GM21526 (cell line): Measurements from ENCODE around the gene PDCD4.
A peak's percentile ranks its signal among the peaks of the same experiment; 100 is the strongest.

ENCODE experiments used
- ATAC-seq: cut with Tn5 transposase; IDR thresholded peaks from one replicate; pipeline ENCODE4 v1.9.1; 2021; ENCODE audit warnings: moderate library complexity; ENCODE audit not compliant: unreplicated experiment, low FRiP score

The PDCD4 gene

DNA sequence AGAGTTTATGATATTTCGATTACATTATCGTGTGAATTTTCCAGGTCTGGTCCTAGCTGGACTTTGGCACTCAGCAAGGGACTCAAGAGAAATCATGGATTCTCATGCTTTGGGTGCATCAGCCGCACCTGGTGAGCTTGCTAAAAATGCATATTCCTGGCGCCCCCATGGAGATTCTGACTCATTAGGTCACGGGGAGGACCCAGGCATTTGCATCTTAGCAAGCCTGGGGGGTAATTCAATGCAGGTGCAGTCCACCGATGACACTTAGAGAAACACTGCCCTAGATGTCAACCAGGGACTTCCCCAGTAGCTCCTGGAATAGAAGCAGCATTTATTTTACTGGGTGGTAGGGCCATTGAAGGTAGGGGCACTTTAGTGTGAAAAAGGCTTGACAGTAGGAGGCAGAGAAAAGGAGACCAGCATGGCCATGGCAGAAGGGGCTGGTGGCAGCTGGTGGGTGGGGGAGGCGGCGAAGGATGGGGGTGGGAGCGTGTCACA lies 29.9 kb upstream of the PDCD4 start:
- peak; percentile 73 for ATAC-seq

DNA sequence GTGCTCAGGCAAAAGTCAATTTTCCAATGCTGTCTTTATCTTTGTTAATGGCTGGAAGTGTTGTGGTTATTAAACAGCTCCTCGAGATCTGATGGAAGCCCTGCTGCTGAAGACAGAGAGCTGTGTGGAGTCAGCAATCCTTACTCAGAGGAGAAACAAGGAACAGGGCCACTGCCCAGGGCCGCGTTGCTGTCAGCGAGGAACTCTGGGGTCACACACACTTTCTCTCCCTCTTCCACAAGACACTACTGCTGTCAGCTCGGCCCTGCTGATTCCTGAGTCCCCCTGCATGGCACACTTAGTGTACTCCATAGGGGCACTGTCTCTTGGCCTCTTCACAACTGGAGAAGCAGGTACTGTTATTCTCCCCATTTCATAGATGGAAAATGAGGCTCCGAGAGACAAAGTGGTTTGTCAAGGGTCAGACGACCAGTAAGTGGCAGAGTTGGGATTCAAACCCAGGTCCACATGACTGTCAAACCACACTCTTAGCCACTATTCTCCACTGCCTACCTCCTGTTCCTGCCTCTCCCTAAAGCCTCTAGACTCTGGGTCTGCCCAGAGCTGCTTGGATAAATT lies 29.3 kb upstream of the PDCD4 start:
- ATAC-seq: no peak

DNA sequence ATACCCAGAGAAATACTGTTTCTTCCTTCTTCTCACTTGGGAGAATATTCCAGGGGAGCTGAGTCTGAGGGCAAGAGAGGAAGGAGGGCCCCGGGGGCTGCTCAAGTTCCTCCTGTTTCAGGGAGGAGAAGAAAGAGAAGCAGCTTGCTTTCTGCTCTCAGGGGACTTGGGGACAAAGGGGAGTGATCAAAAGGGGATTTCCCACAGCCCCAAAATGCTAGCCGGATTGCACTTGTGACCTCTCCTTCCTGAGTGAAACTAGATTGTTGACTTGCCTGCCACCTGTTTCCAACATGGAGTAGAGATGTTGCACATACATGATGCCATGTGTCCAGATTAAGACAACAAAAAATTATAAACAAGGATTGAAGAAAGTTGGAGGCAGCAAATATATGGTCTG lies 28.7 kb upstream of the PDCD4 start:
- ATAC-seq: peak; percentile 82

DNA sequence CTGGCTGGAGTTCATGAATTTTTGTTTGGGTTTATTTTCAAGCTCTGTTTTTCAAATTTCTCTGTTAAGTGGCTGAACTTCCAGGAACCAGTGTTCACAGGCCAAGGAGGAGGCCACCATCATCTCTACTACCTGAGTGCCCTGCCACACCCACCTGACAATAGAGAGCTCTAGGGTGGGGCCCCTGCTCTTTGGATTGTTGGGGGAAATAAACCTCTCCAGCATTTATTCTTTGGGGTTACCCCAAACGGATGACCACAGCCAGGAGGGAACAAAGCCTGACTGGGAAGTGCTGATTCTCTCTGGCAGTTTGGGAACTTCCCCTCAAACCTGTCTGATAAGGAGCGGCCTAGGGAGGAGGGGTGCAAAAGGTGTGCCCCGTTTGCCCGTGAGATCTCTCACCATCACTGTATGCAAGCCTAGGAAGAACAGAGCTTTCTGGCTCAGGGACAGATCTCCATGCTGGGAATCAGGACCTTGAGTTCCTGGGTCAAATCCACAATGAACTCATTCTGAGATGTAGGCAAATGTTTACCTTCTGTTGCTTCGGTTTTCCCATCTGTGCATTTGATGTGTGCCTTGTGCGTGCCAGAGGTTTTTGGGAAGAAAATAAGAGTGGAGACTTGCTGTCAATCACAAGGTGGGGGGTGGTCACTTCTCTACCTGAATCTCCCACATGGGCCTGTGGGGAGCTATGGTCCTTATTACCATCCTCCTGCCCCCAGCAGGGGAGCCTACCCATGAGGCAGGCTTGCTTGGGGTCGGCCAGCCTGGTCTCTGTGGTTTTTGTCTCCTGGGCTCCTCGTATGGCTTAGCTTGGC lies 27.7 kb upstream of the PDCD4 start:
- no peak for ATAC-seq

DNA sequence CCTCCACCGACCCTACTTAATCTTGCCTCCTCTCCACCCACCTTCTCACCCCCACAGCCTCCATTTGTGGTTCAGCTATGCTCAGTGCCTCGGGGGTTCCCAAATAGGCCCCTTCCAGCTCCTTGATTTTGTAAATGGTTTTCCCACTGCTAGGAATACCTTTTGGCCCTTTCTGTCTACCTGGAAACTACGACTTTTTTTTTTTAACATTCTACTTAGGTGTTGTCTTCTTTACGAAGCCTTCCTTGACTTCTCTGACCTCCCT lies 27.2 kb upstream of the PDCD4 start:
- no peak for ATAC-seq

DNA sequence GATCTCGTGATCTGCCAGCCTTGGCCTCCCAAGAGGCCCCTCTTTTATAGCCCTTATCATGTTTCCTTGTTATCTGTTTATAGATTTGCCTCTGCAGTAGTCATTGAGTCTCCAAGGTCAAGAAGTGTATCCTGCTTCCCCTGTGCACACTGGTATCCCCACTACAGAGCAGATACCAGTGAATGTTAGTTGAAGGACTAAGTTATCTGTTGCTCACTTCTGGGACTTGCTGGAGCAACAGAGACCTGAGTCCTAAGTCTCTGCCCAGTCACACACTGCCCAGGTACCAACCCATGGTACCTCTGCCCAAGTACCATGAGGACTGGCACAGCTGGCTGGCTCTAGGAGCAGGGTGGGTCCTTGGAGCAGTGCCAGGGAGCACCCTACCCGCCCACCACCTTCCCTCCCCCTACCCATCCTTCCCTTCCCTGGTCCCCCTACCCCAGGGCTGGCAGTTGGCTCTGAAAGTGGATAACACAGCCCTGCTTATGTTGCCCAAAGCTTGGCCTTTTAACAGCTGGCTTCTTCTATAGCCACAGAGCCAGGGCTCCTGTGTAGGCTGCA lies 26.5 kb upstream of the PDCD4 start:
- ATAC-seq: no peak

DNA sequence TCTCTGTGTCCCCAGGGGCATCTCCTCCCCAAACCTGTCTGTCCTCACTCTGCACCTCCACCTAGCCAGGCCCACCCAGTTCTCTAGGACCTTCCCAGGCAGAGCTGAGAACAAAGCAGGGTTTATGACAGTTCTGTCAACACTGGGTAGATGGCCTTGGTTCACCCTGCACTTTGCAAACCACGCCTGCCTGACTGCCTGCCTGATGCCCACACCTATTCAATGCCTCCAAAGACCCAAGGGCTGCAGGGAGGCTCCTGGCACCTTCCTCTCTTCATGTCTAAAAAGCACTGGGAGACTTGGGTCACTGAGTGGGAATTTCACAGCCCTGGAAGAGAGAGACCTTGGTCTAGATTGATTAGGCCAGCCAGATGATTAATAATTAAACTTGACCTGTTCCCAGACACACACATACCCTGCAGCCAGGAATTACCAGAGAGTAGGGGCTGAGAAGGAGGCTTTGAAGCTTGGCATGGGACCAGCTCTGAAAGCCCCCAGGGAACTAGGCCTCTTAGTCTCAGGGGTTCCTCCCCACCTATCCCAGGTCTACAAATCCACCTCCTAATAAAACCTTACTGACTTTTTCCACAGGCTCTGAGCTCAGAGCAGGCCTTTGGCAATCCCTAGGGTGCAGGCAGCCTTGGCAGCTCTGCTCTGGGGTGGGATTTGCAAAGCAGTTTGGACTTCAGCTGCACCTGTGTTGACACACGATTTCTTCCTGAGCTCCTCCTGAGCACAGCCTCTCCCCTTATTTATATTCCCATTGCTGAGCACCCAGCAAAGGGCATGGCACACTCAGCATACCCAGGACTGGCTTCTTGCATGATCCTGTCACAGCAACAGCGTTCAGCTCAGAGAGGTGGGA lies 25.7 kb upstream of the PDCD4 start:
- no peak for ATAC-seq

DNA sequence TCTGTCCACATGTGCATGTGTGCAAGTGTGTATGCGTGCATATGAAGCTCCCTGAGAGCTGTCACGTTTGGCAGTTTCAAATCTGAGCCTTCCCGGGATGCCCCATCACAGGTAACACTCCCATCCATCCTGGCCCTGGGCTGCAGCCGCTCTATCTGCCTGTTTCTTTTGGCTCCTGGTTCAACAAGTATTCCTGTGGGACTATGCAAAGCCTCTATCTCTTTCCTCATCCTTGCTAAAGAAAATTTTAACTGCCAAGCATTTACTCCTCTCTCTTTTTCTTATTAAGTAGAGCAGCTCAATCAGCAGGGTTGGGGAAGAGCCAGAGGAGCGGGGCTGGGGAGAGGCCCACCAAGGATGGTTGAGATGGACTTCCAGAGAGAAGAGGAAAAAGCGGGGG lies 24.4 kb upstream of the PDCD4 start:
- no peak for ATAC-seq

DNA sequence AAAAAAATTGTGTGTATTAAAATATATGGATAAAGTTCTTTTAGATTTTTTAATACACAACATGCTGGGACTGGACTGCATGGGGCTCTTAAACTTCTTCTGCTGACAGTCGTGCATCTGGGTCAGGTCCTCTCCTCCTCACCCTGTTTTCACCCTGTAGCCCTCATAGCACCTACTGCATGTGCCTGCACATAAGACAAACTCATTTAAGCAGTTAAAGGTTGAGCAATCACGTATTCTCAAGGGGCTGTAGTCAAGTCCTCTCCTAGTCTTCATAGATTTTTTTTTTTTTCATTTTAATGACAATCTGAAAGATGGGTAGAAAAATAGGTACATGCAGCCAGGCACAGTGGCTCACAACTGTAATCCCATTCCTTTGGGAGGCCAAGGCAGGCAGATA lies 23.6 kb upstream of the PDCD4 start:
- ATAC-seq: no peak

DNA sequence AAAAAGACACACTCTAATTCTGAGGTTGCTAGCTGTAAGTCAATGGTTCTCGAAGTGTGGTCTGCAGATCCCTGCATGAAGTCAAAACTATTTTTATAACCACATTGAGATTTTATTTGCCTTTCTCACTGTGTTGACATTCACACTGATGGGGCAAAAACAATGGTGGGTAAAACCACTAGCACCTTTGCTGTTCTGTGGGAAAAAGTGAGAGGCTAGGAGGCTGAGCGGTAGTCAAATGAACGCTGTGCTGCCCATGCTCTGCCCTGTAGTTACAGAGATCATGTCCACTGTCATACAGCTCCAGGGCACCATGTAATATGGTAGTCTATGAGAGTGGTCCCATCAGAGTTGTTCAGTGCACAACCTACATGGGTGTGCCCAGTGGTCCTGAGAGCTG lies 21.6 kb upstream of the PDCD4 start:
- no peak for ATAC-seq

DNA sequence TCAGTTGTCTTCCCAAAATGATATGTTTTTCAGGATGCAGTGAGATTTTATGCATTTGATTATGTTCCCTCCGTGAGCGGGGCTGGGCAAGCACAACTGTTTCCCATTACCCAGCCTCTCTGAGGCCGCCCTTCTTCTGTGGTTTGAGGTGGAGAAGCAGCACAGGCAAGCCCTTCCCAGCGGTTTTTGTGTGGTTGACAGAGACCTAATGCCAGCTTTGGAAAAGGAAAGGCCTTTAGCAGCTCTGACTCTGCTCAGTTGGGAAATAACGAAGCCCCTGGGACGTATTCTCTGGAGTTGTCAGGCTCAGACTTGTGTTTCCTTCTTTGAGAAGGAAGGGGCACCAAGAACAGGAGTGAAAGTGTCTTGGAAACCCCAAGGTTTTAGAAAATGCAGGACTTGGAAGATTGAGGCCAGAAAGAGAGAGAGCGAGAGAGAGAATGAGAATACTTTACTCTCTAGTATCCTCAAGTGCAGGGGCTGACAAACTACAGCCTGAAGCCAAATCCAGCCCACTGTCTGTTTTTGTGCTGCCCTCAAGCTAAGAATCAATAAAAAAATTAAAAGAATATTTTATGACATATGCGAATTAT lies 20.6 kb upstream of the PDCD4 start:
- no peak for ATAC-seq

DNA sequence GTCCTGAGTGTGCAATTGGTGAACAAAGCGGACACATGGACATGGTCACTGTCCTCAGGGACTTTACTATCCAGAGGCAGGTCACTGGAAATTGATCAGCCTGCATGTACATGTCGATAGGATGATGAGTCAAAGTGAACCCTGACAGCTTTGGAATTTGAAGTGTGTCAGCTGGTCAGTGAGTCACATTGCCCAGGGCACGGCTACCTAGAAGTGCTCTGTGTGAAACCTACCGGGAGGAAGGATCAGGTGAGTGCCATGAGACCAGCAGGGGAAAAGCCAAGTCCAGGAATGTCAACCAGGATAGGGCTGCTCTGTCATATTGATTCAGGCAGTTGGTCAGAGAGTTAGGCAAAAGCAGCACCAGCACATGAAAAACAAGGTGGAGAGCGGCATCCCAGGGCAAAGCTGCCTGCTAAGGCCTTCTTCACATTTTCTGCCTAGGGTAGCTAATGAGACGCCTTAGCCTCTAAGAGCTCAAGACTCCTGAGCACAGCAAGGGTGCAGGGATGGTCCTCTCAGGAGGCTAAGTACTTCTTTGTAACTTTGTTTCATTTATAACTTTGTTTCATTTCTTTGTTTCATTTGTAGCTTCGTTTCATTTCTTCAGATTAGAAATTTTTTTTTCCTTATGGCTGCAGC lies 19.4 kb upstream of the PDCD4 start:
- ATAC-seq: no peak

DNA sequence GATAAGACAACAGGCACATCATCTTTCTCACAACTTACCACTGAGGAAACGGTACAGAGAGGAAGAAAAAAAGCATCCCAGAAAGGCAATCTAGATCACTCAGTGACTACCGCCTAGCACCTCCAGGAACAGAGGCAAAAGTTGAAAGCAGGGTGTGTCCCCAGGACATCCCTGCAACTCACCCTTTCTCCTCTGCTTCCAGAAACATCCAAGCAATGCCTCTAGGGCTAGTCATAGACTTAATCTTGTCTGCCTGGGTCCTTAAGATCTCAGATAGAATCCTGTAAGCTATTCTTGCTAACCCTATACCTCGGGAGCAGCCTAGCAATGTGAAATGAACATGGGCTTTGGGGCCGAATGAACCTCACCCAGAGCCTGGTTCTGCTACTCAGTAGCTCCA lies 18.8 kb upstream of the PDCD4 start:
- ATAC-seq: no peak

DNA sequence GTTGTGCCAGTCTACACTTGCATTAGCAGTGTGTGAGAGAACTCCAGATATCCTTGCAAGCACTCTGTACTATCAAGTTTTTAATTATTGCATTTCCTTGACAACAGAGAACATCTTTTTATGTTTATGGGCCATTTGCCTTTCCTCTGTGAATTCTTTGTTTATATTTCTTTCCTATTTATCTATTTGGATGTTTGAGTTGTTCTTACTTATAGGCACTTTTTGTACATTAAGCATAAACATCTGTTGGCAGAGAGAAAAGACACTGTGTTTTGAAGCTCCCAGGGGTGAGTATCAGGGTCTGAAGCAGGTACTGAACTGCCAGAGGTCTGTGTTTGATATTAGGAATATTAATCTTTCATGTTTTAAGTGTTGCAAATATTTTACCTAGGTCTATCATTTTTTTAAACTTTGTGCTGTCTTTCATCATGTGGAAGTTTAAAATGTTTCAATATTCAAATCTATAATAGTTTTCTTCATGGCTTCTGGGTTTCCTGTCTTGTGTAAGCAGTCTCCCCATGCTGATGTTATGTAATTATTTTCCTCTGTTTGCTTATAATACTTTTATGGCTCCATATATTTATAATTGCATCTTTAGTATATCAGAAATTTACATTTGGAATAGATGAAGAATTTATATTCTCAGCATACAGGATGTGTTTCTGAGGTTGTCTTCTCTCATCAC lies 17.7 kb upstream of the PDCD4 start:
- ATAC-seq: no peak

DNA sequence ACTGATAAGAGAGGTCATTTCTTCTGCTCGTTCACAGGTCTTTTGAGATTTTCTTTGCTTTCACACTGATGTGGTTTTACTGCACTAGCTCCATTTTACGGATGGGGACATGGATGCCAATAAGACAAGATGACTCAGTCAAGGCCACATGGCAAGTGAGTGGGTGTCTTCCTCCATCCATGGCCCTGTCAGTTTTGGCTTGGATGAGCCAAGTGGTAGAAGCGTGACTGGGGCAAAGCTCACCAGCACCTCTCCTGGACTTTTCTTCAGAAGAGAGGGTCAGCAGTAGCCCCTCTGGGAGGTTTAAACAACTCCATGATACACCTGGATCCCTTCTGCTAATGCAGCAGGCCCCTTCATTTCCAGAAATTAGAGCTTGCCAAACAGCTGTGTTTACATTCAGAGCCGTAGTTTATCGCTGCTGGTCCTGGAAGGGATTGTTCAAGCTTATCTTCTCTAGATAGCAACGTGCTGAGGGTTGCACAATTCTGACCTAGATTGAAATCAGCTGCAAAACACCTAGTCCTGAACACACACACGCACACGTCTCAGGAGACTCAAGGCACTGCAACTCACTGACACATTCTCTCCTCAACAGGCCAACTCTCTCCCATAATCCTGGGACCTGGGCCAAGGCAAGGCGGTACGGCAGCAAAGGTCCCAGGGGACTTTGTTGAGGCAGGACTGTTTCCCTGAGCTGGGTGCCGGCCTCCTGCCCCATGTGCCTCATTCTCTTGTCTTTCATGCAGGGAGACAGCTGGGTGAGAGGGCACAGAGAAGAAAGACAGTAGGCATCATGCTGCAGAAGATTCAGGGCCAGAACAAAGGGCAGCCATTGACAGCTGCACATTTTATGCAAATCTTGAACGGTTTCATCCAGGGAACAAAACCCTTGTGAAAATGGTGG lies 14.2 kb upstream of the PDCD4 start:
- ATAC-seq: no peak

DNA sequence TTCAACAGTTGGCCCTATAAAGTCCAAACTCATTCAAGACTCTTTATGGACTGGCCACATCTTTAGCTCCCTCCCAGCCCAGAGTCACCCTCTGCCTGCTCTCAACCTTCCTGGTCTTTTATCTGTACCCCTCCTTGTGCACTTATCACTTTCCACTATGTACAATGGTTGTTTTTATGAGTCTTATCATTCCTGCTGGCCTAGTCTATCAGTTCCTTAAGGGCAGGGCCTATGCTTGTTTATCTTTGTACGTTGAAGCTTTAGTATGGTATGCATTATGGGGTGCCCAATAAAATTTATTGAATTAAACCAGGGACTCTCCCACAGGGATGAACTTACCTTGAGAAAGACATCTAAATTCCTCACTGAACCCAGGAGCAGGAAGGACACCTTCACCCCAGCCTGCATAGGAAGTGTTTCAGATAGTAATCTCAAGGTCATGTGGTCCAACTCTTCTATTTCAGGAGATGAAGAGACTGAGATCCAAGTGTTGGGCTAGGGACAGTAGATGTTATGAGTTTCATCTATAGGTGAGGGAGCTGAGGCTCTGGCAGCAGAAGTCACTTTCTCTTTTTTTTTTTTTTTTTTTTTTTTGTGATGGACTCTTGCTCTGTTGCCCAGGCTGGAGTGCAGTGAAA lies 13.3 kb upstream of the PDCD4 start:
- no peak for ATAC-seq

DNA sequence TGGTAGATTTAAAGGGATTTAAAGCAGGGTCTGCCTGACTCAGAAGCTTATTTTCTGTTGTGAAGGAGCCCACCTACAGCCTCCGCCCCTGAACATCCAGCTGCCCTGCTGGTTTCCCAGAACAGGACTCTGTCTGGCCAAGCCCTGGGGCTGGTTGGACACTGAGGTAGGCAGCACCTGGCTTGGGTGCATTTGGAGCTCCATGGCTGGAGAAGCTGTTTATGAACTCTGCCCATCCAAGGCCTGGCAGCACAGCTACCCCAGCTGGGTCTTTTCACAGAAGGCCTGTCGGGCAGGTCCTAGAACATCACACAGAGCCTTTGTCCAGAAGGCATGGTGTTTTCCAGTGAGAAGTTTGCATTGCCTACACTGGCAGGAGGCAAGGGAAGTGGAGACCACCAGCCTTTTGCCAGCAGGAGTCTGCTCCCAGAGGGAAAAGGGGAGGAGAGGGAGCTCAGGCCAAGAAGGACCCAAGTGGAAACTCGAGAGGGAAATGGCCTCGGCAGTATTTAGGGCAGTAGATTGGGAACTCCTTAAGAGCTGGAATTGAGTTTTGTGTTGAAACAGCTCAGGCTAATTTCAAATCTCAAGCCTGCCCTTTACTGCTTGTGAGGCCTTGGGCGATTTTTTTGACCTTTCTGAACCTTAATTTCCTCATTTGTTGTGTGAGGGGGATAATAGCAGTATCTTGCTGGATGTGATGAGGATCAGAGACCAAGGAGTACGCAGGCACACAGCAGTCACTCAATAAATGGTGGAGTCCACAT lies 12.3 kb upstream of the PDCD4 start:
- no peak for ATAC-seq

DNA sequence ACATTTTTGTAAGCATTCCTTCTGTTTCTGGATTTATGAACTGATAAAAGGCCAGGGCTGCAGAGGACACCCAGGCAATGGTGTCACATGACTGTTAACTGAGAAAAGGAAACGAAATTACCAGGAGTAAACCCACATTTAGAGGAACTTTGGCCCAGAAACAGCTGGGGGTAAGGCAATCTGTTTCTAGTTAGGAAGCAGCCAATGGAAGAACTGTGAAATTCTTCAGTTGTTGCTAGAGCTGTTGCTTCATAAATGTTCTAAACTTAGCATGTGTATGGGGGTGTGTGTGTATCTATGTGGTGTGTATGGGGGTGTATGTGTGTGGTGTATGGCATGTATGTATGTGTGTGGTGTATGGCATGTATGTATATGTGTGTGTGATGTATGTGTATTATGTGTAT lies 11.8 kb upstream of the PDCD4 start:
- no peak for ATAC-seq
